SK-N-DZ (cell line): ENCODE results near the gene EIF4B.

Experiments used
- DNase-seq: peaks from one replicate; pipeline ENCODE4 v3.0.0-alpha.2; 2015; ENCODE audit warnings: low spot score

The EIF4B gene

GRCh38 chr12:53069621-53070410 lies 63.6 kb downstream of the EIF4B start:
- no peak for DNase-seq

DNA sequence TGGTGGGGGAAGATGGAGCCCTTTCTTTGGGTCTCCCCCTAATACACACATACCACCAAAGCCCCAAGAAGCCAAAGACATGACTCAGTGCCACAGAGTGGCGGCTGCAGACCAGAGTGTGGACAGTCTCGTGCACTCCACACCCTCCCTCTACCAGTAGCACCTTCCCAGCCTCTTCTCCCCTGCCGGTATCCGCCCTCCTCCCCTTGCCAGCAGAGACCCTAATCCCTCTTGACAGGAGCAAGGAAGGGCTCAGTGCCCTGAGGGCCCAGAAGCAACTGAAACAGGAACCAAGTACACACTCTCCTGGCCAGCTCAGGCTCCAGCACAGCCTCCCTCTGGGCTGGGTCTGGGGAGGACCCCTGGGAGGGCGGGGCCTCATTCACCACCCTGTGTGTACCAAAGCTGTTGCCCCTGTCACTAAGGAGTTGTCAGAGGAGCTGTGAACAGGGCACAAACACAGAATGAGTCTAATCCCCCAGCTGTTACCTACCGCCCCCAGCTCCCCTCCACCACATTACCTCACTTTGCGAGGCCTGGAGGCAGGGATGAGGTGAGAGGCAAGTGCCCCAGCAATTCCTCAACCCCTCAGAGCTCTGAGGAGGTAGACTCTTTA lies 64.7 kb downstream of the EIF4B start:
- DNase-seq = no peak

- DNase-seq = no peak
Observed at GRCh38 chr12:53071591-53072551, 65.6 kb downstream of the EIF4B start.

DNA sequence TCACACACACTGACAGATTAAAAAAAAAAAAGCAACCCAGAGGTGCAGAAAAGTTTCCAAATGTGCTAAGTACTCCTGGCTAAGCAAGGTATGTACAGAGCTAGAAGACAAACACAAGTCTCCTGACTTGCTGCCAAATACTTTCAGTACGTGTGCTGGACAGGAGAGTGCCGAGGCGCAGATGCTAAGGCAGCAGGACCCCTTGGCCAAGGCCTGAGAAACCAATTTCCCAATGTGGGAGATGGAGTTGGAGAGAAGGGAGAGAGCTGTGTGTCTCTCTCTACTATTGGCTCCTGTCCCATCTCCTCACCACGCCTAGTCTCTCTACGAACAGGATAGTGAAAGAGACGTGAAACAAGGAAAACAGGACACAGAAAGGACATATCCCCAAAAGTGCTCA lies 67.6 kb downstream of the EIF4B start:
- no peak for DNase-seq

DNA sequence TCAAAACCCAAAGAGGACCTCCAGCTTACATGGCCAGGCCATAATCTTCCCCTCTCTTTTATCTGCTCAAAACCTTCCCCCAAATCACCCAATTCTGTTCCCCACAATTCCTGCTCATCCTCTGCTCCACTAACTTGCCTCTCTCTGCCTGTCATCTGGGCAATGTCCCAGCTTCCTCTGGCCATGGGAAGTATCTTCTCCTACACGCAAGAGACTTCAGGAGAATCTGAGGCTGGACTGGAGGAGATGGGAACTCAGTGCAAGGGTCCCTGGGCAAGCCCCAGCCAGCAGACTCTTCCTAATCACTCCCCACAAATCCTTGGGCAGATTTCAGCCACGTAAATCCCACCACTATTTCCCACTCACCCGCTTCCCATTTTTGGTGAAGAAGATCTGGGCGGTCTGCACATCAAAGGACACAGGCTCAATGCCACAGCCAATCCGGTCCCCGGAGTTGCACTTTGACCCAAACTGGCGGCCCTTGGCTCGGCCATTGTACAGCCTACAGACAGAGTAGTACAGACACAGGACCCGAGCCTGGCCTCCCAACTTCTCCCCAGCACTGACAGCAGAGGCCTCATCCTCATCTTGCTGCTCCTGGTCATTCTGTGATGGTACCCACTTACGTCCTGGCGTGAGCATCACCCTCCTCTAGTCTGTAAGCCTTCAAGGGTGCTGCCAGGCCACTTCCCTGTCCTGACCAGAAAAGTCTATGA lies 68.2 kb downstream of the EIF4B start:
- DNase-seq = no peak

DNA sequence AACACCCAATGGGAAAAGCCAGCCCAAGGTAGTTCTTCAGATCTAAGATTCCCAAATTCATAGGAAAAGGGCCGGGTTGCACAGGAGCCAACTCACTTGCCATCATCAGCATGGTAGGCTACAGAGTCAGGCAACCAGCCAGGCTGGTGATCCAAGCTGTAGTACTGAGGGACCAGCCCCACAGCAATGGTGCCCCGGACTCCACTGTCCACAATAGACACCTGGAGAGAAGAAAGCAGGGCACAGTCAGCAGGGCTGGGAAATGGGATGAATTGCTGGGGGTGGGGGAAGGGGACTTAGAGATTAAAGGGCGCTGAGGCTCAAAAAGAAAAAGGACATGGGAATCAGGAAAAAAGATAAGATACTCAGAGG lies 68.7 kb downstream of the EIF4B start:
- DNase-seq = no peak

DNA sequence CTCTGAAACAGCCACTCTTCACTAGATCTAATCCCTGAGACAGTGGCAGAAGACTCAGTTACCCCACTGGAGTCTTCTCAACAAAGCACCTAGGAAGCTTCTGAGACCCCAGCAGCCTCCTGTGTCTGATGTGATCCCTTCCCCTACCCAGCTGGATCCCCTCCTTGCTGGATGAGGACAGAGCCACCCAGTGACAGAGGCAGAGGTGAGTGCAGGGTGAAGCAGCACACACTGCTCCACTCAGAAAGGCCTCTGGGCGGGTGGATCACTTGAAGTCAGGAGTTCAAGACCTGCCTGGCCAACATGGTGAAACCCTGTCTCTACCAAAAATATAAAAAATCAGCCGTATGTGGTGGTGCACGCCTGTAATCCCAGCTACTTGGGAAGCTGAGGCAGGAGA lies 70.2 kb downstream of the EIF4B start:
- no peak for DNase-seq

GRCh38 chr12:53077030-53077429 lies 70.8 kb downstream of the EIF4B start:
- DNase-seq = no peak

DNA sequence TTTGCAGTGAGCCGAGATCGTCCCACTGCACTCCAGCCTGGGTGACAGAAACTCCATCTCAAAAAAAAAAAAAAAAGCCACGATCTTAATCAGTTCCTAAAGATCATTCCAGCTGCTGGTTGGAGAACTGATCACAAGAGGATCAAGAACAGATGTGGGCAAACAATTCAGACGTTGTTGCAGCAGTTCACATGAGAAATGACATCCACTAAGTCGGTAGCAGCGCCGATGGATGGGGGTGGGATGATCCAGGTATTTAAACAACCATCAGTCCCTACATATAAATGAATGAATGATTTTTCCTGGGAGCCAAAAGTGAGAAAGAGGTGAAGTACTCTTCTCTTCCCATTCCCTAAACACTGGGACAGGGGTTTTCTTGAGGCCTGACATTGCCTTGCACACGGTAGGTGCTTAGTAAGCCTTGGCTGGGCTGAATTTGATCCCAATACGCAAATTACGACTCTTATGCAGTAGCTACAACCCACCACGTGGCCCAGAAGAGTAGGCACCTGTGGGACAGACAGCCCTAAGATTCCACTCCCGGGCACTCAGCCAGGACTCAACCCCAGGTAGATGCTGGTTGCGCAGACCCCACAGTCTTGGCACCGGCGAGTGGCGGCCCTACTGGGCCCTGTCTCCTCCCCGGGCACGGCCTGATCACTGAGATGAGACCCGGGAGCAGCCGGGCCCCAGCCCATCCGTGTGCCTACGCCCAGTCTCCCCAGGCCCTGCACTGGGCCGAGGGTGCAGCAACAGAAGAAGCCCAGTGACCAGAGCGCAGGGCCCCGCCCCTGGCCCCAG lies 72.4 kb downstream of the EIF4B start:
- no peak for DNase-seq

DNA sequence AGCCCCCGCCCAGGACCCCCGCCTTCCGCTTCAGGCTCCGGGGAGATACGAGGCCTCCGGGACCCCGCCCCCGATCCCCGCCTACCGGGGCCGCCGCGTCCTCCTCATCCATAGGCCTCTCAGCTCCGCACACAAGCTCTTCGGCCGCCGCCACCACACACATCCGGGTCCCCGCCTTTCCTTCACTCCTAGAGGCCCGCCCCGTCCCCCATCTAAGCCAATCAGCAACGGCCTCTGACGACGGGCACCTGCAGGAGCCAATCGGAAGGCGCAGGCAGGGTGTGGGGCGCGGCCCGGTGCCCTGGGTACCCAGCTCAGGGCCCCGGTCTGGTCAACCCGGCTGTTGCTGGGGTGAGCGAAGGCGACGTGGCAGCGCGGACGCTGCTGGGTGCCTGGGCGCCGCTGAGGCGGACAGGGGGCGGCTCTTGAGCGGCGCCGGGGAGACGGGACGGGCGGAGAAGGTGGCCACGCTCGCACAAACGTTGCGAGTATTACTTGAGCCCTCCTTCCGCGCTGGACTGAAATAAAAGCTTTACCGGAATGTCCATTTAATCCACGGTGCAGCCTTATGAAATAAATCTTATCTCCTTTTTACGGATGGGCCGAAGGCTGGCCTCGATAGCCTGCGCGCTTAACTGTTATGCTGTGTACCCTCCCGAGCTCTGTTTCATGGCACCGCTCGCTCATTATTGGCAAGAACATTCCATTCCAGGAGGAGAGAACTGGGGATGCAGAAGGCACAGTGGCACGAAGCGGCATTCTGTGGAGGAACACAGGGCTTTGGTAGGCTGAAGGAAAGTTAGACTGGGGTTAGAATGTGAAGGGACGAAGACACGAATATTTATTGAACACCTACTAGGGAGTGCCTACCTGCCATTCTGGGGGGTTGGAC lies 73.2 kb downstream of the EIF4B start, which contains the start of gene SPRYD3:
Gene SPRYD3 (minus strand): TSS at position 165 of the 892 bp plus-strand sequence. CDS start 57 bp downstream, at position 108.
- peak; percentile 97 for DNase-seq

- DNase-seq = no peak
Observed at GRCh38 chr12:53082637-53083175, 76.5 kb downstream of the EIF4B start.

- DNase-seq = no peak
Observed at GRCh38 chr12:53086361-53086760, 80.1 kb downstream of the EIF4B start.

GRCh38 chr12:53090105-53090504 lies 83.8 kb downstream of the EIF4B start:
- DNase-seq = no peak

DNA sequence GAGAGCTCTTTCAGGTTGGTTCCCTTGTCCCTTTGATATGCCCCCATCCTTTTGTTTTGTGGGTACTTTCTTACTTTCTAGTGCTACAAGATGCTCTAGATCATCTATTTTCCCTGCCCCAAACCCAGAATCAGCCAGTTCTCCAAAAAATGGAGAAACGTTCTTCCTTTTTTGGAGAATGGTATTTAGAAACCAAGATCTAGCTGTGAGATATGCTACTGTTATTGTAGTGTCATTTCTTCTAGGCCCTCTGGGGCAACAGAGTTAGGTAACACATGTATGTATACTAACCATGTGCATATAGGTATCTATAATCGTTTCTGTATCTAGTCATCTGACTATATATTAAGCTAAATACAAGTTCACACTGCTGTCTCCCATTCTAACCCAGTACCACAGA lies 84.3 kb downstream of the EIF4B start:
- DNase-seq = no peak

- no peak for DNase-seq
Observed at GRCh38 chr12:53091756-53092155, 85.5 kb downstream of the EIF4B start.
